Trophoblast cell (in vitro differentiated cells and primary cell): ENCODE measurements around the gene GRAP2.

Experiments
- DNase-seq, 2 donors: peaks; one replicate each; pipeline ENCODE4 v3.0.0-alpha.2; 2016
- H2AFZ ChIP-seq: 2 replicates; pipeline ENCODE4 v1.6.1; 2013; ENCODE audit warnings: low read length, moderate library complexity, mild to moderate bottlenecking; ENCODE audit not compliant: insufficient read depth, poor library complexity
- H2AK5ac ChIP-seq: 2 replicates; pipeline ENCODE4 v1.6.1; 2013; ENCODE audit warnings: mild to moderate bottlenecking, low read length
- H2BK120ac ChIP-seq: 2 replicates; pipeline ENCODE4 v1.6.1; 2013; ENCODE audit warnings: low read length, mild to moderate bottlenecking, moderate library complexity; ENCODE audit not compliant: insufficient read depth, poor library complexity
- H2BK12ac ChIP-seq: 2 replicates; pipeline ENCODE4 v1.6.1; 2013; ENCODE audit warnings: mild to moderate bottlenecking, low read length, moderate library complexity
- H2BK5ac ChIP-seq: 2 replicates; pipeline ENCODE4 v1.6.1; 2013; ENCODE audit warnings: low read length, low read depth, moderate library complexity, mild to moderate bottlenecking; ENCODE audit not compliant: poor library complexity
- H3K14ac ChIP-seq: 2 replicates; pipeline ENCODE4 v1.6.1; 2013; ENCODE audit warnings: mild to moderate bottlenecking, low read length
- H3K18ac ChIP-seq: 2 replicates; pipeline ENCODE4 v1.6.1; 2013; ENCODE audit warnings: mild to moderate bottlenecking, low read length
- H3K23ac ChIP-seq: 2 replicates; pipeline ENCODE4 v1.6.1; 2013; ENCODE audit warnings: low read length
- H3K27ac ChIP-seq: 2 replicates; pipeline ENCODE4 v1.5.1; 2013; ENCODE audit warnings: low read depth, mild to moderate bottlenecking, inconsistent platforms, low read length, moderate library complexity
- H3K27me3 ChIP-seq: 2 replicates; pipeline ENCODE4 v1.6.1; 2013; ENCODE audit warnings: inconsistent platforms, mild to moderate bottlenecking, low read length, moderate library complexity; ENCODE audit not compliant: insufficient read depth
- H3K36me3 ChIP-seq, 2 experiments: 1 replicate in 1 of 2; 2 replicates in 1 of 2; pipeline ENCODE4 v1.6.1; 2013; ENCODE audit warnings: low read length in 2 of 2, mild to moderate bottlenecking in 2 of 2, moderate library complexity in 1 of 2; ENCODE audit not compliant: insufficient read depth in 2 of 2, control insufficient read depth in 1 of 2
- H3K4ac ChIP-seq: 2 replicates; pipeline ENCODE4 v1.6.1; 2013; ENCODE audit warnings: low read depth, mild to moderate bottlenecking, low read length, moderate library complexity
- H3K4me1 ChIP-seq, 2 experiments: 1 replicate in 1 of 2; 2 replicates in 1 of 2; pipeline ENCODE4 v1.6.1; 2013; ENCODE audit warnings: low read length in 2 of 2, mild to moderate bottlenecking in 2 of 2, moderate library complexity in 1 of 2; ENCODE audit not compliant: insufficient read depth in 2 of 2, control insufficient read depth in 1 of 2
- H3K4me2 ChIP-seq: 2 replicates; pipeline ENCODE4 v1.6.1; 2013; ENCODE audit warnings: inconsistent platforms, mild to moderate bottlenecking, low read length, moderate library complexity
- H3K4me3 ChIP-seq: 2 replicates; pipeline ENCODE4 v1.5.1; 2013; ENCODE audit warnings: mild to moderate bottlenecking, low read depth, low read length, inconsistent platforms
- H3K79me1 ChIP-seq: one replicate; pipeline ENCODE4 v1.6.1; 2013; ENCODE audit warnings: low read length
- H3K79me2 ChIP-seq: 2 replicates; pipeline ENCODE4 v1.6.1; 2013; ENCODE audit warnings: low read length, mild to moderate bottlenecking; ENCODE audit not compliant: control insufficient read depth, insufficient read depth, poor library complexity
- H3K9ac ChIP-seq: 2 replicates; pipeline ENCODE4 v1.6.1; 2013; ENCODE audit warnings: mild to moderate bottlenecking, low read length
- H3K9me3 ChIP-seq: 2 replicates; pipeline ENCODE4 v1.6.1; 2013; ENCODE audit warnings: low read depth, mild to moderate bottlenecking, control low read depth, inconsistent platforms, low read length; ENCODE audit not compliant: insufficient read depth
- H4K12ac ChIP-seq: 2 replicates; pipeline ENCODE4 v1.6.1; 2013; ENCODE audit warnings: low read depth, mild to moderate bottlenecking, low read length, moderate library complexity
- H4K8ac ChIP-seq: 2 replicates; pipeline ENCODE4 v1.6.1; 2013; ENCODE audit warnings: low read depth, mild to moderate bottlenecking, low read length, moderate library complexity
- H4K91ac ChIP-seq: one replicate; pipeline ENCODE4 v1.6.1; 2013; ENCODE audit warnings: low read depth, mild to moderate bottlenecking, low read length, moderate library complexity
- WGBS: extraction: QIAGEN DNeasy Blood & Tissue Kit; methylation state at CpG from one replicate; pipeline ENCODE4 v1.1.7; 2013; ENCODE audit warnings: missing lambda C conversion rate; ENCODE audit not compliant: insufficient read length, insufficient coverage; ENCODE audit errors: extremely low coverage; 5-methylcytosine and 5-hydroxymethylcytosine counted together

The GRAP2 gene

DNA sequence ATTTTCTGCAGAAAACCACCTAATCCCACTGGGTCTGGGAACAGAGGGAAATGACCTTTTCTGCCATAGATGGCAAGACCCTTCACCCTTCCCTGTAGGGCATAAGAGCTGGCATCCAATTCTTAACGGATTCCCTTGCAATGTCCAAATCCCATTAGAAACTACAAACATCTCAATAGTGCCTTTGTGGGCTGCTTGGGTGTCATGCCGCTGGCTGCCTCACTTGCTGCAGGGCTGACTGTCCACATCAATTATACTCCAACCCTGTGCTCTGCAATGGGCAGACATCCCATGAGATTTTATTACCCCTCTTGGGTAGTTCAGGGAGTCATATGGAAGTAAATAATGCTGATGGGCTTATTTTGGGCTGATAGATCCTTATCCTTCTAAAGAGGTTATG, 7.3 kb downstream of the GRAP2 start:
- no peak overlapping the region for H3K4ac ChIP-seq
- no peak overlapping the region for H2BK120ac ChIP-seq
- no peak overlapping the region for H3K4me2 ChIP-seq
- no peaks in the 10 kb centered on the region for H3K4me1 ChIP-seq
- no peak overlapping the region for H2AK5ac ChIP-seq
- DNase-seq, result no peak
- no peak overlapping the region for H3K27ac ChIP-seq
- H3K9me3 ChIP-seq, result no peaks in the 10 kb centered on the region
- no CpG with 5 or more reads among the region's 2 CpGs for WGBS
- no peak overlapping the region for H3K14ac ChIP-seq
- H2BK12ac ChIP-seq, result no peak overlapping the region
- H3K23ac ChIP-seq, result no peak overlapping the region
- H3K18ac ChIP-seq, result no peak overlapping the region
- H4K12ac ChIP-seq, result no peak overlapping the region
- H3K27me3 ChIP-seq, result no peaks in the 10 kb centered on the region
- H4K91ac ChIP-seq, result no peak overlapping the region
- no peak overlapping the region for H2BK5ac ChIP-seq
- no peak overlapping the region for H2AFZ ChIP-seq
- H3K79me2 ChIP-seq, result no peaks in the 10 kb centered on the region
- H3K4me3 ChIP-seq, result no peak overlapping the region
- no peak overlapping the region for H4K8ac ChIP-seq
- no peaks in the 10 kb centered on the region for H3K79me1 ChIP-seq
- H3K9ac ChIP-seq, result no peak overlapping the region
- H3K36me3 ChIP-seq, result no peaks in the 10 kb centered on the region

DNA sequence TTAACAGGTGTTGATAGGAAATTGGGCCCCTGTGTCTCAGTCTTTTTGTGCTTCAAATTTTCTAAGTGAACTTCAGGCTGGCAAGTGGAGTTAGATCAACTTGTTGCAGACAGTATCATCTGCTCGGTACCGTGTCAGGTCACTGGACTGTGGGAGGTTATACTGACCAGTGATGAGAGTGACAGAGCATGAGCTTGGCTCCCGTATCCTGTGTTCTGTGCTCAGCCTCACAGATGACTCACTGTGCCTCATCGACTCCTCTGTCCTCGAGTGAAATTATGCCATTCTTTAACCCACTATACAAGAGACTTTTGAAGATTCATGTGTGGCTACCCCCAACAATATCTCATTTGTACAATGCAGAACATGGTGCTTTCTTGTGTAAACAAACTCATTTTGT, 7.9 kb downstream of the GRAP2 start:
- Histone ChIP-seq H3K79me2 (no peaks in the 10 kb centered on the region), H3K36me3 (no peaks in the 10 kb centered on the region), H2AK5ac (no peak overlapping the region), H4K12ac (no peak overlapping the region), H2BK5ac (no peak overlapping the region), H2BK120ac (no peak overlapping the region), H3K27ac (no peak overlapping the region), H3K4me1 (no peaks in the 10 kb centered on the region), H3K4ac (no peak overlapping the region), H3K79me1 (no peaks in the 10 kb centered on the region), H3K14ac (no peak overlapping the region), H3K9ac (no peak overlapping the region), H2BK12ac (no peak overlapping the region), H3K23ac (no peak overlapping the region), H2AFZ (no peak overlapping the region), H3K18ac (no peak overlapping the region), H3K27me3 (no peaks in the 10 kb centered on the region), H4K91ac (no peak overlapping the region), H4K8ac (no peak overlapping the region), H3K4me3 (no peak overlapping the region), H3K9me3 (no peaks in the 10 kb centered on the region), H3K4me2 (no peak overlapping the region)
- WGBS, result no CpG with 5 or more reads among the region's 5 CpGs
- DNase-seq, result no peak

GRCh38 chr22:39910876-39911613, 10.2 kb downstream of the GRAP2 start:
- no CpG with 5 or more reads among the region's 9 CpGs for WGBS

DNA sequence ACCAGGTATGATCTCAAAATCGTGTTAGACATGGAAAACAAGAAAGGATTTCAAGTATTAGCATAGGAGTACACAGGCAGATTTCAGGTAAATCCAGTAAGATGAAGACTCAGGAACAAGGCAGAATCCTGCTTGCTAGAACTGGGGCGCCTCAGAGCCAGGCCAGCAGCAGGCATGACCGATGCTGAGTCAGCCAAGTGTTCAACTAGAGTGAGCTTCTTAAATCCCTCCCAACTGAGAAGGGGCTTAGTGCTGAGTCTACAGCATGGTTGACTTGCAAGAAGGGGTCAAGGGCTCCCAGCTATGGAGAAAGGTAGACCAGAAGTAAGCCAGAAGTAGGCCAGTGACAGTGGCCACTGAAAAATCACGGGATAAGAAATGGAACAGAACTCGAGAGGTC, 12.4 kb downstream of the GRAP2 start:
- Histone ChIP-seq H3K4me1 (no peaks in the 10 kb centered on the region), H2BK120ac (no peak overlapping the region), H3K23ac (no peak overlapping the region), H4K8ac (no peak overlapping the region), H3K36me3 (no peaks in the 10 kb centered on the region), H4K91ac (no peak overlapping the region), H4K12ac (no peak overlapping the region), H3K14ac (no peak overlapping the region), H2AFZ (no peak overlapping the region), H3K79me2 (no peaks in the 10 kb centered on the region), H3K27ac (no peak overlapping the region), H3K18ac (no peak overlapping the region), H3K9me3 (no peaks in the 10 kb centered on the region), H3K27me3 (no peaks in the 10 kb centered on the region), H3K79me1 (no peaks in the 10 kb centered on the region), H2AK5ac (no peak overlapping the region), H3K4me3 (no peak overlapping the region), H2BK12ac (no peak overlapping the region), H3K4me2 (no peak overlapping the region), H2BK5ac (no peak overlapping the region), H3K4ac (no peak overlapping the region), H3K9ac (no peak overlapping the region)
- DNase-seq, result no peak
- WGBS, result no CpG with 5 or more reads among the region's 5 CpGs

More at GRCh38 chr22:39910876-39911613, 10.2 kb downstream of the GRAP2 start:
- Histone ChIP-seq H2BK12ac (no peak overlapping the region), H3K23ac (no peak overlapping the region), H3K4me2 (no peak overlapping the region), H2AFZ (no peak overlapping the region), H2BK120ac (no peak overlapping the region), H3K27me3 (no peaks in the 10 kb centered on the region), H3K9ac (no peak overlapping the region), H3K27ac (no peak overlapping the region), H4K8ac (no peak overlapping the region), H3K79me2 (no peaks in the 10 kb centered on the region), H3K4me3 (no peak overlapping the region), H3K4me1 (no peaks in the 10 kb centered on the region), H3K4ac (no peak overlapping the region), H2BK5ac (no peak overlapping the region), H3K36me3 (no peaks in the 10 kb centered on the region), H3K79me1 (no peaks in the 10 kb centered on the region), H3K18ac (no peak overlapping the region), H3K14ac (no peak overlapping the region), H4K91ac (no peak overlapping the region), H3K9me3 (no peaks in the 10 kb centered on the region), H2AK5ac (no peak overlapping the region), H4K12ac (no peak overlapping the region)
- DNase-seq, result no peak
